NCI-H1417 treated with DMSO at 0.1 percent for 48 hours (cell line): ENCODE measurements around the gene RIPPLY3.

ENCODE experiments used
- DNase-seq: peaks from one replicate; lab custom pipeline; 2025; lab: John Stamatoyannopoulos, UW

Gene RIPPLY3

DNA sequence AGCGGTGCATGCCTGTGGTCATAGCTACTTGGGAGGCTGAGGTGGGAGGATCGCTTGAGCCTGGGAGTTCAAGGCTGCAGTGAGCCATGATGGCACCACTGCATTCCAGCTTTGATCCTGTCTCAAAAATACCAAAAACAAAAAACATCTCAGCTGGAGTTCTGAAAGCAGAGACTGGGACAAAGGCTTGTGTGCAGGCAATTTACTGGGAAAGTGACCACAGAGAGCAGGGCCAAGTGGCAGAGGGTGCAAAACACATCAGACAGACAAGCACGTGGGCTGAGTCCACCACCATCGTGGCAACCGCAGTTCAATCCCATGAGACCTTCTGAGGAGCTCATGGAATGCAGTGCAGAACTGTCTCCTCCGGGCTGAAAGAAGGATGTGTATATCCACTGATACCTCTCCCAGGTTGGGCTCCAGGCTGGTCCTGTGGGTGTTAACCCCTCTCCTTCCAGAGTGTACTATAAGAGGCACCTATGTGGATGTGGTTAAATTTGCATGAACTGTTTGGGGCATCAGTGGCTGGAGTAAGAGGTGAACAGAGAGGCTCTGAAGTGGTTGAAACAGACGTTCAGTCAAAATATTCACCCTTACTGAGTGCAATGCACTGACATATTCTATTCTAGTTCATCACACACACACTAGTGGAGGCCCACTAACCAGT is 55.6 kb downstream of the RIPPLY3 start:
- no peak for DNase-seq

DNA sequence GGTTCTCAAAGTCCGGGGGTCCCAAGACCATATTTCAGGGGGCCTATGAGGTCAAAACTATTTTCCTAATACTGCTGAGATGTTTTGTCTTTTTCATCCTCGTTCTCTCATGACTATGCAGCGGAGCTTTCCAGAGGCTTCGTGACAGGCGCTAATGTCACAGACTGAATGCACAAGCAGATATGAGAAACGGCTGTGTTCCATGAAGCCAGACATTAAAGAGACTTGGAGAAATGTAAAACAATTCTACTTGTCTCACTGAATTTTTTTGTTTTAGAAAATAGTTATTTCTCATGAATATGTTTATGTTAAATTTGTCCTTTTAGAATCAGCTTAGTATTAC is 56.1 kb downstream of the RIPPLY3 start:
- no peak for DNase-seq

- DNase-seq: no peak
Measured at GRCh38 chr21:37063433-37063832, 56.9 kb downstream of the RIPPLY3 start.

DNA sequence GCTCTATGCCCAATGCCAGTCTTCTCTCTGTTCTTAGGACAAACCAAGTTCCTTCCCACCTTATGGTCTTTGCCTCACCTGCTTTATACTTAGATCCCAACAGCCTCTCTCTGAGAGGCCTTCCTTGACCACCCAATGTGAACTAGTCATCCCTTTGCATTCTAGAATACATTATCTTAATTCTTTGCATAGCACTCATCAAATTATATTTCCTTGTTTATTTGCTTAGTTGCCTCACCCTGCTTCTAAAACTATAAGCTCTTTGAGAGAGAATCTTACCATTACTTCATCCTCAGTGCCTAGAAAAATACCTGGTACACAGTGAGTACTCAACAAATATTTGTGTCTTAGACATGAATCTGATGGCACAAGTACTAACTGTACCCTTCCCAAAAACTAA is 58.3 kb downstream of the RIPPLY3 start:
- DNase-seq: no peak

DNA sequence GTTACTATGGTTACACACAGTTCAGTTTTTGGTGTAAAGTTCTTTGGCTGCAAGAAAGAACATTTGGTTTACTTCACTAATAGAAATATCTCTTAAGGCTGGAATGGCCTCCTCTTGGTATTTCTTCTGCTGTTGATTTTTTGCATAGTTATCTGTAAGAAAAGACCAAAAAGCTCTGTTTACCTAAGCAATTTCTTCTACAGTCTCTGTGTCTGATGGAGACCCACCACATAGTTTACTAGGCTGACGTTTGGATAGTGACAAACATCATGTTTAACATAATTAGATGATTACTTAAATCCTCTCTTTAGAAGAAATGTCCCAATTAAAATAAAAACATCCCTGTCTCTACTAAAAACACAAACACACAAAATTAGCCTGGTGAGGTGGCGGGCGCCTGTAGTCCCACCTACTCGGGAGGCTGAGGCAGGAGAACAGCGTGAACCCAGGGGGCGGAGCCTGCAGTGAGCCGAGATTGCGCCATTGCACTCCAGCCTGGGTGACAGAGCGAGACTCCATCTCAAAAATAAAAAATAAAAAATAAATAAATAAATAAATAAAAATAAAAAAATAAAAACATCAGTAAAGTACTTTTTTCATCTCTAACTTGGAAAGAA is 59.2 kb downstream of the RIPPLY3 start:
- DNase-seq: no peak
